Esophagus (tissue), 2 donors: Measurements from ENCODE around the gene DSTN. TPM values are rescaled to one million over a fixed set of nuclear protein-coding genes. Genes with fewer than 3 reads are reported as not detected.

Experiments
- H3K27ac ChIP-seq, 2 donors: one replicate each; pipeline ENCODE4 v1.5.1; 2013; ENCODE audit warnings: low read depth in 2 of 2, mild to moderate bottlenecking in 2 of 2, inconsistent platforms in 1 of 2, low read length in 1 of 2, moderate library complexity in 1 of 2
- H3K27me3 ChIP-seq, 2 donors: one replicate each; pipeline ENCODE4 v1.6.1; 2013; ENCODE audit warnings: low read length in 2 of 2, control low read depth in 1 of 2, mild to moderate bottlenecking in 1 of 2; ENCODE audit not compliant: insufficient read depth in 2 of 2, control insufficient read depth in 1 of 2
- H3K36me3 ChIP-seq, 2 donors: one replicate each; pipeline ENCODE4 v1.6.1; 2013; ENCODE audit warnings: low read length in 1 of 2; ENCODE audit not compliant: control insufficient read depth in 2 of 2, insufficient read depth in 2 of 2
- H3K4me1 ChIP-seq, 2 donors: one replicate each; pipeline ENCODE4 v1.6.1; 2013; ENCODE audit warnings: low read length in 1 of 2; ENCODE audit not compliant: control insufficient read depth in 2 of 2, insufficient read depth in 2 of 2
- H3K4me3 ChIP-seq, 2 donors: one replicate each; pipeline ENCODE4 v1.5.1; 2013; ENCODE audit warnings: low read length in 2 of 2, mild to moderate bottlenecking in 2 of 2, low read depth in 1 of 2, moderate library complexity in 1 of 2
- H3K9me3 ChIP-seq, 2 donors: one replicate each; pipeline ENCODE4 v1.6.1; 2013; ENCODE audit warnings: mild to moderate bottlenecking in 2 of 2, low read depth in 1 of 2, low read length in 1 of 2, moderate library complexity in 1 of 2; ENCODE audit not compliant: control insufficient read depth in 2 of 2, insufficient read depth in 1 of 2
- WGBS, 2 donors: extraction: QIAGEN DNeasy Blood & Tissue Kit; methylation state at CpG; one replicate each; pipeline ENCODE4 v1.1.7; 2013; 5-methylcytosine and 5-hydroxymethylcytosine counted together
- polyA plus RNA-seq, 2 donors: library from polyadenylated mRNA; stranded (reverse); fragments of 200-250 nt; gene quantifications; one replicate each; pipeline ENCODE4 v1.2.3, GENCODE V29; 2013
- donor health status: healthy with polysubstance abuse.
- donor health status: Bipolar disorder and iron deficiency.

The DSTN gene
- polyA plus RNA-seq, 2 donors, result 301 to 455 TPM

DNA sequence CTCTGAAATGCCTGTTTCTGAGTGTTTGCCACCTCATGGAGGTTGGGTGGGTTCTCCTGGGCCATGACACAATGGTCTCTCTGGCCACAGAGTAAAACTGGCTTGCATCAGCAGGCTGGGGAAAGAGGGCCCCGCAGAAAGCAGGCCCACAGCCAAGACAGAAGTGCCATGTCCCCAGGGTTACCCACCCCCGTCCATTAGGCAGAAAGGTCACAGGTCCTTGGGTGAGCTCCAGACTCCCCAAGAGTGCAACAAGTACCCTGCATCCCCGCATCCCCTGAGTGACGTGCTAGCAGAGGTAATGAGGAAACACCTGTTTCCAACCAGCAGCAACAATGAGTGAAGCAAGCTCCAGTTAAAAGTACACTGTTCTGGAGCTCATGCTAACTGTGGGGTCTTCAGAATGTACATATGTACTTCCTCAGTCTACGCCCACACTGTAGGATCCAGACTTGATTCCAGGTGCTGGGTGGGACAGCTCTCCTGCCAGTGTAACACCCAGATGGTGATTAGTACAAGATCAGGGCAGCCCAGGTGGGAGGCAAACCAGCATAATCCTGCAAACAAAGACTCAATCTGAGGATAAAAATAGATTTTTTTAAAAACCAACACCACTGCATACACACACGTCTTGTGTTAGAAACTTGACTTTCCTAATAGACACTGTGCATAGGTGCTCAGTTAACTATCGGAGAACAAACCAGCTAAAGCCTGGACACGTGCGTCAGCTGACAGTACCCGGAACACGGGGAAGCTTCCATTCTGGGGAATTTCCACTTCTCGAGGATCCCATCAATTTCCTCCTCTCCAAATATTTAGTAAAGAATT lies 80.6 kb downstream of the DSTN start:
- no peak overlapping the region for H3K27ac ChIP-seq

GRCh38 chr20:17651129-17651759 lies 81.4 kb downstream of the DSTN start:
- Histone ChIP-seq H3K4me3 (no peak overlapping the region), H3K4me1 (peaks cover 0 to 3% of the 10 kb centered on the region in 2 donors), H3K27me3 (no peaks in the 10 kb centered on the region), H3K36me3 (peaks cover 0 to 9% of the 10 kb centered on the region in 2 donors), H3K27ac (no peak overlapping the region), H3K9me3 (no peaks in the 10 kb centered on the region)
- WGBS, 2 donors, result 37 to 40% methylated on average over 11 of the region's 11 CpGs

More for the DNA sequence above, 80.6 kb downstream of the DSTN start:
- Histone ChIP-seq H3K36me3 (peaks cover 0 to 9% of the 10 kb centered on the region in 2 donors), H3K9me3 (no peaks in the 10 kb centered on the region), H3K27me3 (no peaks in the 10 kb centered on the region), H3K4me3 (no peak overlapping the region), H3K4me1 (peaks cover 0 to 3% of the 10 kb centered on the region in 2 donors)
- 50 to 60% methylated on average over 12 of the region's 12 CpGs for WGBS, 2 donors

DNA sequence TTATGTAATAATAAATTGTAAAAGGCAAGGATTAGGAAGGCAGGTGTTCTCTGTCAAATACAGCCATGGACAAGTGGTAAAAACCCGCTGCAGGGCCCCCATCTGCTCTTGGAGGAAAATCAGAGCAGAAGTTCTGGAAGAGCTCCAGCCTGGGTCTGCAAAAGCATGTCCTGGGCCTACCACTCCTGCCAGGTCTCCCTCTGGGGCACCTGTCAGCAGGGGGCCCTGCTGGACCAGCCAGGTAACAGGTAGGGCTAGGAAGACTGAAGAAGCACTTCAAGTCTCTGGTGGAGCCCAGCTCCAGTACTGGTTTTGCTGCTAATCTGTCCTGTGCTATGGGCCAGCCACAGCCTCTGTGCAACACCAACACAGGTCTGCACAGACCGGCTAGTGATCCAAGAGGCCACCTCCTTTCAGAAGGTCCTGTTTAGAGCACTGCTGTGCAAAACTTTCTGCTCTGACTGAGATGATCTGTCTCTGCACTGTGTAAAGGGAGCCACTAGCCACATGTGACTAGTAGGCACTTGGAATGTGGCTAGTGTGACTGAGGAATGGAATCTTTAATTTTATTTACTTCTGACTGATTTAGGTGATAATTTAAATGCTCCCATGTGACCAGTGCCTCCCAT lies 82.0 kb downstream of the DSTN start:
- no peak overlapping the region for H3K27ac ChIP-seq
- no peak overlapping the region for H3K4me3 ChIP-seq
- H3K36me3 ChIP-seq, result peaks cover 0 to 9% of the 10 kb centered on the region in 2 donors
- 40 to 54% methylated on average over 2 of the region's 2 CpGs for WGBS, 2 donors
- H3K9me3 ChIP-seq, result no peaks in the 10 kb centered on the region
- H3K4me1 ChIP-seq, result peaks cover 0 to 3% of the 10 kb centered on the region in 2 donors
- H3K27me3 ChIP-seq, result no peaks in the 10 kb centered on the region

DNA sequence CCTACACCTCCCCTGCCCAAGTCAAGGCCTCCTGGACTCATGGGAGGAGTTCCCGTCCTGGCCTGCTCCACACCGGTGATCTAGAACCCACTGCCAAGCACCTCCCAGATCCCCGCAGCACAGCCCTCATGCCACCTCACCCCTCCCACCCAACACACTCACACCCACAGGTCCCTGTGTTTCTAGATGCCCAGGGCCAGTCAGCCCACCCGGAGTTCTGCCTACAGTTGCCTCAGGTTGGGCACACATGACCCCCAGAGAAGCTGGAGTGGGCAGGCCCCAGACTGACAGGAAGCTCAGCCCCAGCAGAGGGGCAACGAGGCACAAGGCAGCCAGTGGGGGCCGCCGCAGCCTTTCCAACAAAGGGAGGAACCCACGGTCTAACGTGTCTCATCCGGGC lies 82.5 kb downstream of the DSTN start:
- no peaks in the 10 kb centered on the region for H3K9me3 ChIP-seq
- H3K4me1 ChIP-seq, result peaks cover 0 to 3% of the 10 kb centered on the region in 2 donors
- 75 to 82% methylated on average over 10 of the region's 10 CpGs for WGBS, 2 donors
- no peak overlapping the region for H3K4me3 ChIP-seq
- H3K27ac ChIP-seq, result no peak overlapping the region
- H3K27me3 ChIP-seq, result no peaks in the 10 kb centered on the region
- peaks cover 0 to 9% of the 10 kb centered on the region in 2 donors for H3K36me3 ChIP-seq

DNA sequence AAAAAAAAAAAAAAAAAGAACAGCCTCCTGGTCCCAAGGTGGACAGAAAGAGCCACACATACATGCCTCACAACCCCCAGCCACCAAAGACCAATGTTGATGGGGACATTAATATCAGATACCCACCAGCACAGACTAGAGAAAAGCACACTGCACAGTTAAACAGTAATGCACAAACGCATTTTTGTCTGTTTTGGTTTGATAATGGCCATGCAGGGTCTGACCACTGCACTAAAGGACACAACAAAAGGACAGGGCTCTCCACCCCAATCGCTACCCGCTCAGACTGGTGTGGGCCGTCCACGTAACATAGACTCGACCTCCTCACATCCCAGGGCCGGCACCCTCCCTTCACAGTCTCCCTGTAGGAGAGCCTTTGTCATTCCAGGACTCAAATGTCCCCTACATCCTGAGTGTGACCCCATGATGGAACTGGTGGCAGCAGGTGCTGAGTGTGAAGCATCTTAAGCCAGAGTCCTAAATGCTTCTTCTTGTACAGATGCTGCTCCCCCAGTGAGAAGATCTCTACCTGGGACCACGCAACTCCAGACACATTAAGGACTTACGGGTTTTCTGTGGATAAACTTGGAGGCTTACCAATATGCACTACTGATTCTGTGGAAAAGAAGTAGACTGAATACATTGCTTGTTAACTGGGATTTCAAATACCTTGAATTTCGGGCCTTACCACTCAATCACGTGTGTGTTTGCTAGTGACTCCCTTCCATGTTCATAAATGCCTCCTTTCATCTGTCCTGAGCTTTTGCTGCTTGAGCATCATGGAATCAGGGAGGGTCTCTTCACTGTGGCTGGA lies 84.2 kb downstream of the DSTN start:
- H3K4me1 ChIP-seq, result peaks cover 0 to 3% of the 10 kb centered on the region in 2 donors
- H3K27me3 ChIP-seq, result no peaks in the 10 kb centered on the region
- no peak overlapping the region for H3K4me3 ChIP-seq
- WGBS, 2 donors, result 86 to 94% methylated on average over 11 of the region's 11 CpGs
- H3K36me3 ChIP-seq, result peaks cover 7 to 19% of the 10 kb centered on the region in 2 donors
- peaks cover 3 to 7% of the 10 kb centered on the region in 2 donors for H3K9me3 ChIP-seq
- H3K27ac ChIP-seq, result no peak overlapping the region

- Histone ChIP-seq H3K4me1 (peaks cover 0 to under 1% of the 10 kb centered on the region in 2 donors), H3K27me3 (no peaks in the 10 kb centered on the region), H3K9me3 (peaks cover 3 to 7% of the 10 kb centered on the region in 2 donors), H3K36me3 (peaks cover 7 to 20% of the 10 kb centered on the region in 2 donors), H3K27ac (no peak overlapping the region), H3K4me3 (no peak overlapping the region)
- WGBS, 2 donors, result 53 to 62% methylated on average over 7 of the region's 7 CpGs
These were observed 84.9 kb downstream of the DSTN start for GRCh38 chr20:17654649-17655285.

- WGBS, 2 donors, result 74 to 82% methylated on average over 7 of the region's 7 CpGs
- no peaks in the 10 kb centered on the region for H3K27me3 ChIP-seq
- peaks cover 7 to 23% of the 10 kb centered on the region in 2 donors for H3K36me3 ChIP-seq
These were observed 85.4 kb downstream of the DSTN start for GRCh38 chr20:17655286-17655651.

DNA sequence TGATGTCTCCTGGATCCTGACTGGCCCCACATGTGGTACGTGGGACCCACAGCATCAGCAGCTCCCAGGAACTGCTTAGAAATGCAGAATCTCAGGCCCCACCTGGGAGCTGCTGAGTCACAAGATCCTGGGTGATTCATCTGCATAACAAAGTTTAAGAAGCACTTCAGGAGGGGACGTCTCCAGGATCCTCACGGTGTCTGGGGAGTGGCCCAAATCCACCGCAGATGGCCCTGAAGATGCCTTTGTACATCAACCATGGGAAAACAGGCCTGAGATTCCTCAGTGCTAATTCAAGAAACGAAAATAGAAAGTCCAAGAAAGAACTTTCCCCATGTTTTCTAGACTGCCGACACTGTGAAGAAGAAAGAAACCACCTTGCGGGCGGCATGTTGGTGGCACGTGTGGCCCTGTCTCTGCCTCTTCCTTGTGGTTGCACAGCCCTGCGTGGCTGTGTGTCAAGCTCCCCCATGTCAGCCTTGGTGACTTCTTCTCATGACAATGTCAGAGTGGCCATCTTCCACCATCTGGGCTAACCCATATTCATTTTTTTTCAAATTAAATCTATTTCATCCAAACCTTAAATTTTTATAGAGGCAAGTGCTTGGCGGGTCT lies 86.1 kb downstream of the DSTN start:
- 73 to 82% methylated on average over 11 of the region's 11 CpGs for WGBS, 2 donors
- peaks cover 3 to 7% of the 10 kb centered on the region in 2 donors for H3K9me3 ChIP-seq
- H3K4me1 ChIP-seq, result no peaks in the 10 kb centered on the region
- no peak overlapping the region for H3K27ac ChIP-seq
- H3K27me3 ChIP-seq, result no peaks in the 10 kb centered on the region
- peaks cover 7 to 23% of the 10 kb centered on the region in 2 donors for H3K36me3 ChIP-seq
- no peak overlapping the region for H3K4me3 ChIP-seq

More at GRCh38 chr20:17655286-17655651, 85.4 kb downstream of the DSTN start:
- H3K9me3 ChIP-seq, result peaks cover 3 to 7% of the 10 kb centered on the region in 2 donors
- H3K27ac ChIP-seq, result no peak overlapping the region
- no peaks in the 10 kb centered on the region for H3K4me1 ChIP-seq
- H3K4me3 ChIP-seq, result no peak overlapping the region
